Mesothelial cell of epicardium (in vitro differentiated cells): Measurements from ENCODE around the gene OSBPL1A. TPM values are rescaled to one million over a fixed set of nuclear protein-coding genes. Genes with fewer than 3 reads are reported as not detected.
A peak's percentile ranks its signal among the peaks of the same experiment; 100 is the strongest.

Source experiments
- DNase-seq, 2 experiments: peaks; one replicate each; pipeline ENCODE4 v3.0.0; 2021; ENCODE audit warnings: low spot score in 2 of 2; ENCODE audit not compliant: unreplicated experiment in 2 of 2
- H3K27ac Mint-ChIP-seq: 2 replicates; pipeline ENCODE4 v1.8.0; 2021; ENCODE audit warnings: mixed read lengths
- H3K27me3 Mint-ChIP-seq: 2 replicates; pipeline ENCODE4 v1.8.0; 2021; ENCODE audit warnings: low read depth, mixed read lengths
- H3K36me3 Mint-ChIP-seq: 2 replicates; pipeline ENCODE4 v1.8.0; 2021; ENCODE audit warnings: mixed read lengths
- H3K4me1 Mint-ChIP-seq: 2 replicates; pipeline ENCODE4 v1.8.0; 2021; ENCODE audit warnings: mixed read lengths
- H3K4me3 Mint-ChIP-seq: 2 replicates; pipeline ENCODE4 v1.8.0; 2021; ENCODE audit warnings: mild to moderate bottlenecking, moderate library complexity, mixed read lengths
- H3K9me3 Mint-ChIP-seq: 2 replicates; pipeline ENCODE4 v1.8.0; 2021; ENCODE audit warnings: mixed read lengths
- total RNA-seq: library from RNA; stranded (reverse); gene quantifications from 3 replicates; pipeline ENCODE4 v1.2.1, GENCODE V29; 2021
- TF ChIP-seq, protein P1 (sequence below): fragments of 200-600 bp; sonication (generic); IDR thresholded peaks from one replicate; pipeline ENCODE4 v1.5.0; 2021; ENCODE audit warnings: antibody characterized with exemption; ENCODE audit not compliant: unreplicated experiment

OSBPL1A gene
- total RNA-seq, 1 donor from 2014 or later = 36.1 TPM

DNA sequence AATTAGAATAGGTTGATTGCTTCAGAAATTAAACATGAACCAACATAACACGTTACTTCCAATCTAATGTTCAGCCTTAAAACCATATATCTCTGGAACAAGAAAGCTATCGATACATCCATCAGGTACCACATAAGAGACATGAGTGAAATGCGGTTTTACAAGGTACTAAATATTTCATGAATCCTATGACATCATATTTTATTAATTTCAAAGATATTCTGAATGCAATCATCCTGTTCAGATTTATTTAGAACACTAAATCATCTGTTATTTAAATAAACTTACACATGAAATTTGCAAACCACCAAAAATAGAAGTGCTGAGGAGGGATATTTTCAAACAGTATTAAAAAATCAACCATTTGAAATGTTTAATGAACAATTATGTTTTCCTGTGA is 119.0 kb downstream of the OSBPL1A start:
- peaks cover 14% of the 10 kb centered on the region for H3K36me3 Mint-ChIP-seq
- no peaks in the 10 kb centered on the region for H3K27me3 Mint-ChIP-seq
- no peaks in the 10 kb centered on the region for H3K9me3 Mint-ChIP-seq

GRCh38 chr18:24277516-24278195 is 120.0 kb downstream of the OSBPL1A start:
- H3K4me1 Mint-ChIP-seq = peaks cover 13% of the 10 kb centered on the region
- H3K36me3 Mint-ChIP-seq = peaks cover 14% of the 10 kb centered on the region
- no peak overlapping the region for H3K27ac Mint-ChIP-seq
- no peaks in the 10 kb centered on the region for H3K9me3 Mint-ChIP-seq
- H3K4me3 Mint-ChIP-seq = no peak overlapping the region
- TF ChIP-seq, protein P1, sequence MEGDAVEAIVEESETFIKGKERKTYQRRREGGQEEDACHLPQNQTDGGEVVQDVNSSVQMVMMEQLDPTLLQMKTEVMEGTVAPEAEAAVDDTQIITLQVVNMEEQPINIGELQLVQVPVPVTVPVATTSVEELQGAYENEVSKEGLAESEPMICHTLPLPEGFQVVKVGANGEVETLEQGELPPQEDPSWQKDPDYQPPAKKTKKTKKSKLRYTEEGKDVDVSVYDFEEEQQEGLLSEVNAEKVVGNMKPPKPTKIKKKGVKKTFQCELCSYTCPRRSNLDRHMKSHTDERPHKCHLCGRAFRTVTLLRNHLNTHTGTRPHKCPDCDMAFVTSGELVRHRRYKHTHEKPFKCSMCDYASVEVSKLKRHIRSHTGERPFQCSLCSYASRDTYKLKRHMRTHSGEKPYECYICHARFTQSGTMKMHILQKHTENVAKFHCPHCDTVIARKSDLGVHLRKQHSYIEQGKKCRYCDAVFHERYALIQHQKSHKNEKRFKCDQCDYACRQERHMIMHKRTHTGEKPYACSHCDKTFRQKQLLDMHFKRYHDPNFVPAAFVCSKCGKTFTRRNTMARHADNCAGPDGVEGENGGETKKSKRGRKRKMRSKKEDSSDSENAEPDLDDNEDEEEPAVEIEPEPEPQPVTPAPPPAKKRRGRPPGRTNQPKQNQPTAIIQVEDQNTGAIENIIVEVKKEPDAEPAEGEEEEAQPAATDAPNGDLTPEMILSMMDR = no peak
- H3K27me3 Mint-ChIP-seq = no peaks in the 10 kb centered on the region
- no peak for DNase-seq

More for the DNA sequence above, 119.0 kb downstream of the OSBPL1A start:
- no peak overlapping the region for H3K27ac Mint-ChIP-seq
- peaks cover 10% of the 10 kb centered on the region for H3K4me1 Mint-ChIP-seq
- no peak overlapping the region for H3K4me3 Mint-ChIP-seq
- DNase-seq = no peak
- TF ChIP-seq, protein P1 = no peak

- no peak overlapping the region for H3K4me3 Mint-ChIP-seq
- H3K9me3 Mint-ChIP-seq = no peaks in the 10 kb centered on the region
- DNase-seq = no peak
- no peaks in the 10 kb centered on the region for H3K27me3 Mint-ChIP-seq
- TF ChIP-seq, protein P1 = no peak
- peaks cover 11% of the 10 kb centered on the region for H3K36me3 Mint-ChIP-seq
- H3K4me1 Mint-ChIP-seq = peaks cover 17% of the 10 kb centered on the region
- no peak overlapping the region for H3K27ac Mint-ChIP-seq
These were observed 120.6 kb downstream of the OSBPL1A start for GRCh38 chr18:24276994-24277393.

DNA sequence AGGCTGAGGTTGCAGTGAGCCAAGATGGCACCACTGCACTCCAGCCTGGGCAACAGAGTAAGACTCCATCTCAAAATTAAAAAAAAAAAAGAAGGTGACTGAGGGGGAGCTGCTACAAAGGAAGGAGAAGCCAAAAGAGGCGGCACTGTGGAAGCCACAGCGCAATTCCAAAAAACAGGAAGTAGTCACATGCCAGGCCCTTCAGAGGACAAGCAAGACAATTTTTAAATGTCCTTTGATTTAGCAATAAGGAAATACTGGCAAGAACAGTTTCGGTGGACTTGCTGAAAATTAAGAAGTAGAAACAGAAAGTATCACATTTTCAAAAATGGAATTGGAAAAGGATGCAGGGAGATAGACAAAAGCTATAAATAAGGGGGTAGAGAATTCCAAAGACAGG is 122.8 kb downstream of the OSBPL1A start:
- Mint-ChIP-seq H3K27me3 (no peaks in the 10 kb centered on the region), H3K9me3 (no peaks in the 10 kb centered on the region), H3K27ac (no peak overlapping the region), H3K36me3 (no peaks in the 10 kb centered on the region), H3K4me1 (peaks cover 30% of the 10 kb centered on the region), H3K4me3 (no peak overlapping the region)
- no peak for DNase-seq
- TF ChIP-seq, protein P1 = no peak

GRCh38 chr18:24273596-24273995 is 124.0 kb downstream of the OSBPL1A start:
- no peak for DNase-seq
- Mint-ChIP-seq H3K9me3 (no peaks in the 10 kb centered on the region), H3K27ac (no peak overlapping the region), H3K4me1 (peaks cover 39% of the 10 kb centered on the region), H3K4me3 (no peak overlapping the region), H3K36me3 (peaks cover 4% of the 10 kb centered on the region), H3K27me3 (no peaks in the 10 kb centered on the region)
- TF ChIP-seq, protein P1 = no peak

DNA sequence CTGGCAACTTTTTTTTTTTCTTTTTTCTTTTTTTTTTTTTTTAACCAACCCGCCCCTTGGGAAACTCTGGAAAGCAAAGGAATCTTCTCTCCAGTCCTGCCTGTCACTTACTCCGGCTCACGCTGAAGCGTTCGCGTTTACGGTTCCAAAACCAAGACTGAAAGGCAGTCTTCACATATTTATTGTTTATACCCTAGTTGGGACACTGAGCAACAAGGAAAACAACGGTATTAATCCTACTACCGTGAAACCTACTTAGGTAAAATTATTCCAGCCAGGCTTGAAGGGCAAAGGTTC is 125.4 kb downstream of the OSBPL1A start:
- H3K36me3 Mint-ChIP-seq = peaks cover 8% of the 10 kb centered on the region
- H3K27me3 Mint-ChIP-seq = no peaks in the 10 kb centered on the region
- H3K4me3 Mint-ChIP-seq = peak overlapping the region; percentile 83
- no peaks in the 10 kb centered on the region for H3K9me3 Mint-ChIP-seq
- H3K27ac Mint-ChIP-seq = peak overlapping the region; percentile 88
- DNase-seq = no peak
- TF ChIP-seq, protein P1 = no peak
- peaks cover 34% of the 10 kb centered on the region for H3K4me1 Mint-ChIP-seq
